GM12864 (cell line): ENCODE data around the gene MRPS15.

ENCODE experiments used
- DNase-seq: peaks from one replicate; pipeline ENCODE4 v3.0.0-alpha.2; 2011; ENCODE audit warnings: low read depth
- H3K4me3 ChIP-seq: 2 replicates; pipeline ENCODE4 v1.5.1; 2011; ENCODE audit warnings: mild to moderate bottlenecking, low read depth, low read length, control low read depth
- CTCF ChIP-seq: IDR thresholded peaks from 2 replicates; pipeline ENCODE4 v1.5.1; 2011; ENCODE audit warnings: low read depth, mild to moderate bottlenecking, moderate library complexity, low read length, control low read depth, inconsistent platforms; ENCODE audit errors: missing control alignments

MRPS15 gene

GRCh38 chr1:36466370-36467026 is 2.3 kb upstream of the MRPS15 start:
- no peak overlapping the region for H3K4me3 ChIP-seq
- TF ChIP-seq CTCF = no peak
- no peak for DNase-seq

GRCh38 chr1:36465731-36466369 is 1.7 kb upstream of the MRPS15 start:
- H3K4me3 ChIP-seq = no peak overlapping the region
- no peak for DNase-seq
- TF ChIP-seq CTCF = no peak

- no peak for DNase-seq
- H3K4me3 ChIP-seq = peak overlapping the region; percentile 93
- no peak for TF ChIP-seq CTCF
Measured at GRCh38 chr1:36464605-36465393, 615 bp upstream of the MRPS15 start.

GRCh38 chr1:36463463-36463802 is 751 bp downstream of the MRPS15 start:
- H3K4me3 ChIP-seq = peak overlapping the region; percentile 93
- TF ChIP-seq CTCF = no peak

GRCh38 chr1:36458910-36459309 is 5.3 kb downstream of the MRPS15 start:
- no peak for TF ChIP-seq CTCF
- DNase-seq = no peak
- no peak overlapping the region for H3K4me3 ChIP-seq

More at GRCh38 chr1:36463463-36463802, 751 bp downstream of the MRPS15 start:
- DNase-seq = no peak

- DNase-seq = no peak
- TF ChIP-seq CTCF = no peak
- H3K4me3 ChIP-seq = no peak overlapping the region
Measured at GRCh38 chr1:36457691-36458090, 6.5 kb downstream of the MRPS15 start.
